BLaER1 treated with 17β-estradiol and CSF1 and Interleukin-3, amounts not matched to agents 10 nM and 100 nM (cell line): ENCODE measurements around the gene B3GNT2.
"Not testable (repeated sequence)": the region's sequence is repeated elsewhere in the genome, so short reads cannot be mapped to it uniquely, and the experiment has no call there.

Experiments used
- H3K27ac ChIP-seq, 11 experiments: shearing (Covaris generic); formaldehyde crosslinking; 2 replicates each; pipeline ENCODE4 v1.8.1; 2022
- H3K27me3 ChIP-seq, 11 experiments: shearing (Covaris generic); formaldehyde crosslinking; 2 replicates each; pipeline ENCODE4 v1.8.1; 2022
- H3K36me3 ChIP-seq, 11 experiments: shearing (Covaris generic); formaldehyde crosslinking; 2 replicates each; pipeline ENCODE4 v1.8.1; 2022
- H3K4me1 ChIP-seq, 10 experiments: shearing (Covaris generic); formaldehyde crosslinking; 2 replicates each; pipeline ENCODE4 v1.8.1; 2022
- H3K4me2 ChIP-seq, 11 experiments: shearing (Covaris generic); formaldehyde crosslinking; 2 replicates each; pipeline ENCODE4 v1.8.1; 2022
- H3K4me3 ChIP-seq, 10 experiments: shearing (Covaris generic); formaldehyde crosslinking; 2 replicates each; pipeline ENCODE4 v1.8.1; 2022
- H3K9ac ChIP-seq, 11 experiments: shearing (Covaris generic); formaldehyde crosslinking; 2 replicates each; pipeline ENCODE4 v1.8.1; 2022
- H3K9me3 ChIP-seq, 11 experiments: shearing (Covaris generic); formaldehyde crosslinking; replicated peaks in 1 of 11; 2 replicates each; pipeline ENCODE4 v1.8.1; 2022
- H4K20me1 ChIP-seq, 11 experiments: shearing (Covaris generic); formaldehyde crosslinking; 2 replicates each; pipeline ENCODE4 v1.8.1; 2022
- Cebpa-rat ChIP-seq, 11 experiments: shearing (Covaris generic); IDR thresholded peaks; 2 replicates each; pipeline ENCODE4 v1.8.1; 2022

Gene B3GNT2

DNA sequence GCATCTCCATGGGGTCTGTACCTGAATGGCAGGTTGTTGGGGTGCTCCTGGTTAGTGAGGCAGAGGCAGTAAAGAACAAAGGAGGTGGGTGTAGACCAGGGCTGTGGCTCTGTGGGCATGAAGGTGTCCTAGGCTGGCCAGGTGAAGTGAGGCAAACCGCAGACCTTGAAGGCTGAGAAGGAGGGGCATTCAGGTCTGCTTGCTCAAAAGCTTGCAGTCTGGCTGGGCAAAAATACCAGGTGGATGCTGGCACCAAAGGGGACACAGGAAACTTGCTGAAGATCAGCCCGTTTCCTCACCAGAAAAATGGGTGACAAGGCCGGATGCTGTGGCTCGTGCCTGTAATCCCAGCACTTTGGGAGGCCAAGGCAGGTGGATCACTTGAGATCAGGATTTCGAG is 6.7 kb upstream of the B3GNT2 start:
- no peaks in the 10 kb centered on the region for H3K27me3 ChIP-seq
- peaks cover 15 to 74% (median 30%) of the 10 kb centered on the region in 10 experiments for H3K4me1 ChIP-seq
- no peak overlapping the region for H3K9ac ChIP-seq
- no peak for TF ChIP-seq Cebpa-rat (IDR thresholded peaks at IDR 0.05)
- H3K4me2 ChIP-seq: no peak overlapping the region
- no peaks in the 10 kb centered on the region for H3K36me3 ChIP-seq
- peaks cover 0 to 25% (median 14%) of the 10 kb centered on the region in 11 experiments; a peak in 15 of 22 replicates for H3K9me3 ChIP-seq
- H4K20me1 ChIP-seq: no peaks in the 10 kb centered on the region
- H3K27ac ChIP-seq: no peak overlapping the region
- H3K4me3 ChIP-seq: no peak overlapping the region

DNA sequence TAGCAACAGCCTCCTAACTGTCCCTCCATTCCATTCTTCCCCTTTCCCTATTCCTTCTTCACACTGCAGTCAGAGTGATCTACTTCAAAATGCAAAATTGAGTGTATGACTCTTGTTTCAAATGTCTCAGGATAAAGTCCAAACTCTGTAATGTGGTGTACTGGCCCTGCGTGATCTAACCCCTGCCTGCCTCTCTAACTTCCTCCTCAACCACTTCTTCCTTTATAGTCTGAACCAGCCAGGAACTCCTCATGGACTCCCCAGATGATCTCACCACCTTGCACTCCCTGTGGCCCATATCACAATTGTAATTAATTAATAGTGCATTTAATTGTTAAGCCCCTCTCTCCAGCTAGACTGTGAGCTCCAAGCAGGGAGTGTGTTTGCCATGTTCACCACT is 3.1 kb upstream of the B3GNT2 start:
- peak overlapping the region in 1 of 11 experiments; percentile 40; a peak in 1 of 22 replicates for H3K27ac ChIP-seq

DNA sequence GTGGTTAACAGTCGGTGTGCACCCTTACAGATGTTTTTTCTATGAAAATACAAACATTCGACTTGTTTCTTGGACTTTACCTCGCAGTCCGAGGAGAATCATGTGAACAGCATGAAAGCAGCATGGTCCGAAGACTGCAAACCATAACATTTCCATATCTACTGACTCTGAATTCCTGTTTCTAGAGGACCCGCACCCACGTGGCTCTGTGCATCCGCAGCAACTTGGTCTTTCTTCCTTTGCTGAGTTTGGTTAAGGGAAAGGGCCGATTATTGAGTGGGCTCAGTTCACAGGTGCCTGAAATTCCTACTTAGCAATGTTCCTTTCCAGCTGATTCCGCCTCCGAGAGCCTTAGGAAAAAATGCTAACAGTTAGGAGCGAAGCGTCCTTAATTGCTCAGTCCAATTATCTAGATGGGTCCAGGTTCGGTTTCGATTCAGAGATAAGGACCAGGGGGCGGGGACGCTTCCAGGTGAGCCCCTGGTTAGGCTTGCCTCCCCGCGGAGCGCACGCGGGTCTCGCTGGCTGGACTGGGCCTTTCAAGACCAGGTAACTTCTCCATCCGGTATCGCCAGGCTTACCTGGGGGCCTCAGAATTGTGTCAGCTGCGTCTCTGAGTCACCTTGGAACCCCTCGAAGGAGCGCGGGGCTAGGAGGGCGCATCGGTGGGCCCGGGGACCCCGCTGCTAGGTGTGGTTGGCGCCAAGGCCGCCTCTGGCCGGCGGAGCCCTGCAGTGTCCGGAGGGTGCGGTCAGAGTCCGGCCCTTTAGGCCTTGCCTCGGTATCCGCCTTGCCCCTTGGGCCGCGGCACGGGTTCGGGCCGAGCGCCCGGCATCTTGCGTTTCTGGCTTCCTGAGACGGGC is 1.1 kb upstream of the B3GNT2 start:
- peak overlapping the region; percentile 88 to 98 (median 92) for H3K9ac ChIP-seq
- peaks cover 25 to 37% (median 33%) of the 10 kb centered on the region in 11 experiments for H4K20me1 ChIP-seq
- TF ChIP-seq Cebpa-rat (IDR thresholded peaks at IDR 0.05): no peak
- H3K27me3 ChIP-seq: no peaks in the 10 kb centered on the region
- H3K36me3 ChIP-seq: no peaks in the 10 kb centered on the region
- no peaks in the 10 kb centered on the region for H3K9me3 ChIP-seq
- peak overlapping the region; percentile 90 to 99 (median 98) for H3K4me3 ChIP-seq
- peak overlapping the region; percentile 80 to 98 (median 90) for H3K4me2 ChIP-seq
- H3K27ac ChIP-seq: peak overlapping the region; percentile 85 to 92 (median 86)
- peaks cover 45 to 65% (median 54%) of the 10 kb centered on the region in 10 experiments for H3K4me1 ChIP-seq

More for the DNA sequence above, 3.1 kb upstream of the B3GNT2 start:
- TF ChIP-seq Cebpa-rat (IDR thresholded peaks at IDR 0.05): no peak
- peak overlapping the region; percentile 9 to 93 (median 56) for H3K4me2 ChIP-seq
- H3K4me1 ChIP-seq: peaks cover 28 to 53% (median 36%) of the 10 kb centered on the region in 10 experiments
- H3K9ac ChIP-seq: no peak overlapping the region
- H3K4me3 ChIP-seq: no peak overlapping the region
- H3K36me3 ChIP-seq: no peaks in the 10 kb centered on the region
- no peaks in the 10 kb centered on the region for H3K27me3 ChIP-seq
- H3K9me3 ChIP-seq: no peaks in the 10 kb centered on the region
- H4K20me1 ChIP-seq: peaks cover 7 to 17% (median 13%) of the 10 kb centered on the region in 11 experiments; a peak in 20 of 22 replicates

DNA sequence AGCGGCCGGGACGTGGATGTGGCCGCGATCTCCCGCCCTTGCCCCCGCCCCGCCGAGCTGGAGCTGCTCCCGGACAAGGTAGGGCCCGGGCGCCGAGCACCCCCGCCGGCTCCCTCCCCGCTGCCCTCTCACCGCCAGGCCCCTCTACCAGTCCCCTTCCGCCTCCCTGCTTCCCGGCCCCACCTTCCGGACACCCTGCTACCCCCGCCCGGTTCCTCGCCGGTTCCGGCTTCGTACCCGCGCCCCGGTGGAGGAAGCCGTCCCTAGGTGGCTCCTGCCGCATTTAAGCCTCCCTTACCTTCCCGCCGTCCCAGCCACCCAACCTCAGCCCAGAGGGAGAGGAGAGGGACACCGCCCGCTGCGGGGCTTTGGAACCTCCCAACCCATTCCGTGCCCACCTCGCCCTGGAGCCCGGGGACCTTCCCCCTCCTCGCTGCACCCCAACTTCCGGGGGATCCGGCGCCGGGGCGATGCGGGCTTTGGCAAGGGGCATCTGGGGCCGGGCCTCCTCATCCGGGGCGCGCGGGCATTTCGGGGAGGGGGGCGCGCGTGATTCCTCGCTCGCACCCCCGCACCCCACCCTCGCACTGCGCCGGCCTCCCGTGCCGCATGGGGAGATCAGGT is 475 bp downstream of the B3GNT2 start:
- H4K20me1 ChIP-seq: peaks cover 38 to 53% (median 49%) of the 10 kb centered on the region in 11 experiments
- H3K27ac ChIP-seq: peak overlapping the region; percentile 85 to 92 (median 87)
- no peak for TF ChIP-seq Cebpa-rat (IDR thresholded peaks at IDR 0.05)

DNA sequence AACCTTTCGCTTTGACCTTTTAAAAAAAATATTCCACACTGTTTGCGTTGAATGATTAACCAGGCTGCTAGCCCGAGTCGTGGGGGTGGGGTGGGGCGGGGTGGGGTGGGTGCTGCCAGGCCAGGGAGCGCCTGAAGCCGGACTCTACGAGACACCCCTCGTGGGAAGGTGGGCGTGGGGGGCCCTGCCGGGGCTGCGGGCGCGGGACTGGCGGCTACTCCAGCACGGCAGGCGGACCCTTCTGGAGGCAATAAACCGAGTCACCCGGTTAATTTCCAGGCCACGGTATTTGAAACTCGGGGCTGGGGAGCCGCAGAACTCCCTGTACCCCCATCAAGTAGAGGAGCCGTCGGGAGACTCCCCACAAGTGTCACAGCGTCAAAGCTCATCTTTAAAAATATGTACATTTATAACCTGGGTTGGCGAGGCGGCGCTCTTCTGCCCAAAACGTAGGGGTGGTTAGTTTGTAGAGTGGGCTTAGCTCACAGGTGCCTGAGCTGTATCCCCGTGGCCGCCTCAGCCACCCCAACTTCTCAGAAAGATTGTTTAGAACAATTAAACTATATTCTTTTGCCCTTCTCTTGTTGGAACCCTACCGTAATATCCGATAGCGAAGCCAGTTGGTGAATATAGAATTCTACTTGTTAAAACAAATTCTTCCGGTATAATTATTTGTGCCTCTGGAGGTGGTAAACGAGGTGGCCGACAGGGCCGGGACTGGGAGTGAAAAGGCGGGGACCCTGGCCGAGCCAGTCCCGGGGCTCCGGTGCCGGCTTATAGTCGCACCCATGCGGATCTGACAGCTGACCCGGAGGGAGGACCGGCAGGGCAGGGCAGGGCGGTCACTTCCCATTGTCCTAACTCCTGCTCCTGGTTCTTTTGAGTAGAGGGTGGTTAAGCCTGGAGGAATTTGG is 1.4 kb downstream of the B3GNT2 start:
- Histone ChIP-seq H3K4me2 (peak overlapping the region; percentile 84 to 99 (median 87)), H3K36me3 (0 out of 22 replicates have a peak, but pooled peaks cover 0 to 5% (median 0%) of the 10 kb centered on the region in 11 experiments), H3K27ac (peak overlapping the region; percentile 85 to 92 (median 87)), H3K9ac (peak overlapping the region; percentile 88 to 98 (median 92)), H3K4me3 (peak overlapping the region; percentile 90 to 99 (median 98)), H3K4me1 (peaks cover 66 to 79% (median 75%) of the 10 kb centered on the region in 10 experiments), H3K27me3 (no peaks in the 10 kb centered on the region), H3K9me3 (no peaks in the 10 kb centered on the region), H4K20me1 (peaks cover 46 to 62% (median 58%) of the 10 kb centered on the region in 11 experiments)
- no peak for TF ChIP-seq Cebpa-rat (IDR thresholded peaks at IDR 0.05)

More for the DNA sequence above, 475 bp downstream of the B3GNT2 start:
- peak overlapping the region; percentile 88 to 98 (median 92) for H3K9ac ChIP-seq
- peaks cover 61 to 73% (median 68%) of the 10 kb centered on the region in 10 experiments for H3K4me1 ChIP-seq
- no peaks in the 10 kb centered on the region for H3K36me3 ChIP-seq
- no peaks in the 10 kb centered on the region for H3K9me3 ChIP-seq
- no peaks in the 10 kb centered on the region for H3K27me3 ChIP-seq
- H3K4me3 ChIP-seq: peak overlapping the region; percentile 90 to 99 (median 98)
- H3K4me2 ChIP-seq: peak overlapping the region in 10 of 11 experiments; percentile 19 to 99 (median 62); a peak in 18 of 22 replicates

DNA sequence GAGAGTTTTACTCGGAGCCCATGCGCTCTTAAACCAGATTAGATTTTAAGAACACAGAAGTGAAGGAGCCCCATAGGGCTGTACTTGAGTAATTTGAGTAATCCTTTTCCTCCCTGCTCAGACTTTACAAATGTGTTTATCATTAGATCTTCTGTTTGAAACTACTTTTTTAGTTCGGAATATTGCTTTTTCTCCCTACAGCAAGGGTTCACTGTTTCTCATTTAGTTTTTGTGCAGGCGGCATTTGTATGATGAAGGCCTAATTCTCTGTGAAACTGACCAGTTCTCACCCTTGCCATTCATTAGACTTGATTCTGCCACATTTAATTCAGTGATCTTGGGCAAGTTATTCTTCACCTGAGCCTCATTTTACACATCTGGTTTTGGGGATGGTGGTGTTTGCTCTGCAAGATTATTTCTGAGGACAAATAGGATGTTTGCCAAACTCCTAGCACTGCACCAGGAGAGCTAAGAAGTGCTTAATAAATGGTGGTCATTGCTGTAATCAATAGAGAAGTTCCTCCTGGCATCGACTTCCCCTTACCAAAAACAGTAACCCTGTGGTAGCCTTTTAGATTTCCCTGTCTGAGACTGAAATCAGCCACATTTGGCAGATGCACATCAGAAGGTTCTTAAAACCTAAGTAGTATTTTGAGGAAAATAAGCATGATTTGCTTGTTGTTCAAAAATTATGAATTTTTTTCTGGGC is 2.2 kb downstream of the B3GNT2 start:
- H3K4me1 ChIP-seq: peaks cover 66 to 79% (median 75%) of the 10 kb centered on the region in 10 experiments
- no peak for TF ChIP-seq Cebpa-rat (IDR thresholded peaks at IDR 0.05)
- peak overlapping the region; percentile 52 to 92 (median 85); a peak in 21 of 22 replicates for H3K27ac ChIP-seq
- H4K20me1 ChIP-seq: peaks cover 54 to 70% (median 66%) of the 10 kb centered on the region in 11 experiments
- no peaks in the 10 kb centered on the region for H3K27me3 ChIP-seq
- H3K4me2 ChIP-seq: peak overlapping the region; percentile 84 to 99 (median 87)
- peaks cover 0 to 5% (median 0%) of the 10 kb centered on the region in 11 experiments; a peak in 1 of 22 replicates for H3K36me3 ChIP-seq
- H3K9me3 ChIP-seq: no peaks in the 10 kb centered on the region
- H3K9ac ChIP-seq: peak overlapping the region; percentile 88 to 98 (median 92)
- peak overlapping the region; percentile 90 to 99 (median 98) for H3K4me3 ChIP-seq

DNA sequence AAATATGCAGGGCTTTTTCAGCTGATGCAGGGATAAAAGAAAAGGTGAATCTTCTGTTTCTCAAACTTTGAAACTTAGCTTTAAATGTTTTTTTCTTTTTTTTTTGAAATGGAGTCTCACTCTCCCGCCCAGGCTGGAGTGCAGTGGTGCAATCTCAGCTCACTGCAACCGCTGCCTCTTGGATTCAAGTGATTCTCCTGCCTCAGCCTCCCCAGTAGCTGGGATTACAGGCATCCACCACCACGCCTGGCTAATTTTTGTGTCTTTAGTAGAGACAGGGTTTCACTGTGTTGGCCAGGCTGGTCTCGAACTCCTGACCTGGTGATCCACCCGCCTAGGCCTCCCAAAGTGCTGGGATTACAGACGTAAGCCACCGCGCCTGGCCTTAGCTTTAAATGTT is 2.9 kb downstream of the B3GNT2 start:
- H3K27ac ChIP-seq: peak overlapping the region in 4 of 11 experiments; percentile 32 to 89 (median 46); a peak in 5 of 22 replicates
- H3K9ac ChIP-seq: peak overlapping the region in 9 of 11 experiments; percentile 39 to 98 (median 92); a peak in 15 of 22 replicates
- H3K4me1 ChIP-seq: peaks cover 66 to 78% (median 75%) of the 10 kb centered on the region in 10 experiments
- not testable (repeated sequence) for H3K9me3 ChIP-seq, H3K36me3 ChIP-seq, H3K27me3 ChIP-seq
- peaks cover 62 to 78% (median 74%) of the 10 kb centered on the region in 11 experiments for H4K20me1 ChIP-seq
- peak overlapping the region; percentile 84 to 99 (median 87) for H3K4me2 ChIP-seq
- H3K4me3 ChIP-seq: peak overlapping the region in 9 of 10 experiments; percentile 12 to 99 (median 96); a peak in 16 of 20 replicates
